Neural cell (in vitro differentiated cells): ENCODE data around the gene COMMD2. TPM values are rescaled to one million over a fixed set of nuclear protein-coding genes. Genes with fewer than 3 reads are reported as not detected.

Source experiments
- H2AFZ ChIP-seq: fragments of 200-600, 300-800 bp; sonication (generic), shearing (Covaris generic); 2 replicates; pipeline ENCODE4 v1.6.0; 2014; ENCODE audit warnings: low read depth, mild to moderate bottlenecking, antibody characterized with exemption, low read length, moderate library complexity
- H3F3A ChIP-seq: fragments of 200-600 bp; shearing (Covaris generic); 2 replicates; pipeline ENCODE4 v1.6.1; 2016; ENCODE audit warnings: mild to moderate bottlenecking, moderate library complexity, mixed read lengths, antibody characterized with exemption, low read length; ENCODE audit not compliant: insufficient read depth, poor library complexity, severe bottlenecking
- H3K27ac ChIP-seq: fragments of 200-600, 300-800 bp; sonication (generic), shearing (Covaris generic); 2 replicates; pipeline ENCODE4 v1.5.1; 2014; ENCODE audit warnings: mild to moderate bottlenecking, low read length, moderate library complexity
- H3K27me3 ChIP-seq: fragments of 300-800, 200-600 bp; sonication (generic), shearing (Covaris generic); 2 replicates; pipeline ENCODE4 v1.6.0; 2014; ENCODE audit warnings: mild to moderate bottlenecking, low read depth, low read length, moderate library complexity; ENCODE audit not compliant: insufficient read depth
- H3K36me3 ChIP-seq: fragments of 300-800, 200-600 bp; sonication (generic), shearing (Covaris generic); 2 replicates; pipeline ENCODE4 v1.5.1; 2014; ENCODE audit warnings: mild to moderate bottlenecking, antibody characterized with exemption, low read length, moderate library complexity; ENCODE audit not compliant: insufficient read depth
- H3K4me2 ChIP-seq: fragments of 300-800, 200-600 bp; sonication (generic), shearing (Covaris generic); 2 replicates; pipeline ENCODE4 v1.6.0; 2014; ENCODE audit warnings: mild to moderate bottlenecking, low read length
- H3K4me3 ChIP-seq: fragments of 300-800, 200-600 bp; sonication (generic), shearing (Covaris generic); 2 replicates; pipeline ENCODE4 v1.5.1; 2014; ENCODE audit warnings: mild to moderate bottlenecking, low read length, moderate library complexity
- H3K79me2 ChIP-seq: fragments of 200-600 bp; shearing (Covaris generic); replicated peaks from 2 replicates; pipeline ENCODE4 v1.6.0; 2014; ENCODE audit warnings: mild to moderate bottlenecking, low read length, moderate library complexity; ENCODE audit not compliant: insufficient read depth
- H3K9ac ChIP-seq: fragments of 300-800, 200-600 bp; sonication (generic), shearing (Covaris generic); 2 replicates; pipeline ENCODE4 v1.6.1; 2016; ENCODE audit warnings: mild to moderate bottlenecking, low read length, mixed read lengths
- H3K9me2 ChIP-seq: fragments of 200-600 bp; shearing (Covaris generic); 2 replicates; pipeline ENCODE4 v1.6.1; 2016; ENCODE audit warnings: mild to moderate bottlenecking, low read length, mixed read lengths; ENCODE audit not compliant: insufficient read depth
- H3K9me3 ChIP-seq: fragments of 200-600, 300-800 bp; sonication (generic), shearing (Covaris generic); 2 replicates; pipeline ENCODE4 v1.6.1; 2016; ENCODE audit warnings: mild to moderate bottlenecking, mixed run types, low read length, moderate library complexity, mixed read lengths
- H4K20me1 ChIP-seq: fragments of 200-600 bp; shearing (Covaris generic); 2 replicates; pipeline ENCODE4 v1.6.1; 2016; ENCODE audit warnings: mild to moderate bottlenecking, mixed run types; ENCODE audit not compliant: insufficient read depth
- EP300 ChIP-seq: fragments of 450-650 bp; conservative IDR thresholded peaks from 2 replicates; pipeline ENCODE4 v1.6.1; 2014; ENCODE audit warnings: antibody characterized with exemption, mild to moderate bottlenecking, moderate library complexity; ENCODE audit not compliant: poor library complexity, severe bottlenecking
- EZH2 ChIP-seq: fragments of 200-600, 300-800 bp; shearing (Covaris generic), sonication (generic); IDR thresholded peaks from 2 replicates; pipeline ENCODE4 v1.6.1; 2014; ENCODE audit warnings: antibody characterized with exemption, low read length, borderline replicate concordance, mild to moderate bottlenecking; ENCODE audit not compliant: insufficient read depth, poor library complexity, severe bottlenecking
- MXI1 ChIP-seq: fragments of 450-650 bp; conservative IDR thresholded peaks from 2 replicates; pipeline ENCODE4 v1.6.1; 2014; ENCODE audit warnings: antibody characterized with exemption, mild to moderate bottlenecking; ENCODE audit not compliant: poor library complexity, severe bottlenecking
- POLR2AphosphoS5 ChIP-seq: IDR thresholded peaks from 2 replicates; pipeline ENCODE4 v1.6.1; 2012
- RAD21 ChIP-seq: fragments of 450-650 bp; conservative IDR thresholded peaks from 2 replicates; pipeline ENCODE4 v1.6.1; 2014; ENCODE audit warnings: antibody characterized with exemption, mild to moderate bottlenecking, moderate library complexity
- SMC3 ChIP-seq: fragments of 450-650 bp; conservative IDR thresholded peaks from 2 replicates; pipeline ENCODE4 v1.6.1; 2014; ENCODE audit warnings: antibody characterized with exemption, mild to moderate bottlenecking, moderate library complexity; ENCODE audit not compliant: poor library complexity
- TAF1 ChIP-seq: IDR thresholded peaks from 2 replicates; pipeline ENCODE4 v1.6.1; 2012; ENCODE audit warnings: low read depth
- polyA plus RNA-seq: library from polyadenylated mRNA; depleted of rRNA; stranded (reverse); fragments of >200 nt; gene quantifications from 2 replicates; pipeline ENCODE4 v1.2.3, GENCODE V29; 2014
- TF ChIP-seq, protein P1 (sequence below): IDR thresholded peaks from 2 replicates; pipeline ENCODE4 v1.6.1; 2012; ENCODE audit warnings: borderline replicate concordance
- TF ChIP-seq, protein P2 (sequence below): fragments of 450-650 bp; IDR thresholded peaks from 2 replicates; pipeline ENCODE4 v1.5.1; 2014; ENCODE audit warnings: antibody characterized with exemption, mild to moderate bottlenecking, moderate library complexity; ENCODE audit not compliant: poor library complexity, severe bottlenecking

Gene COMMD2
- polyA plus RNA-seq, 1 donor from 2014 or later, result 126 TPM

GRCh38 chr3:149744606-149745005, 7.7 kb downstream of the COMMD2 start:
- H3K79me2 ChIP-seq, result no peaks in the 10 kb centered on the region
- no peaks in the 10 kb centered on the region for H3K9me2 ChIP-seq
- H3K4me2 ChIP-seq, result no peak overlapping the region
- no peak overlapping the region for H3K9ac ChIP-seq
- no peak overlapping the region for H2AFZ ChIP-seq
- peaks cover 19% of the 10 kb centered on the region for H3K36me3 ChIP-seq
- H3K9me3 ChIP-seq, result no peaks in the 10 kb centered on the region
- no peak for TF ChIP-seq POLR2AphosphoS5
- TF ChIP-seq, protein P1, sequence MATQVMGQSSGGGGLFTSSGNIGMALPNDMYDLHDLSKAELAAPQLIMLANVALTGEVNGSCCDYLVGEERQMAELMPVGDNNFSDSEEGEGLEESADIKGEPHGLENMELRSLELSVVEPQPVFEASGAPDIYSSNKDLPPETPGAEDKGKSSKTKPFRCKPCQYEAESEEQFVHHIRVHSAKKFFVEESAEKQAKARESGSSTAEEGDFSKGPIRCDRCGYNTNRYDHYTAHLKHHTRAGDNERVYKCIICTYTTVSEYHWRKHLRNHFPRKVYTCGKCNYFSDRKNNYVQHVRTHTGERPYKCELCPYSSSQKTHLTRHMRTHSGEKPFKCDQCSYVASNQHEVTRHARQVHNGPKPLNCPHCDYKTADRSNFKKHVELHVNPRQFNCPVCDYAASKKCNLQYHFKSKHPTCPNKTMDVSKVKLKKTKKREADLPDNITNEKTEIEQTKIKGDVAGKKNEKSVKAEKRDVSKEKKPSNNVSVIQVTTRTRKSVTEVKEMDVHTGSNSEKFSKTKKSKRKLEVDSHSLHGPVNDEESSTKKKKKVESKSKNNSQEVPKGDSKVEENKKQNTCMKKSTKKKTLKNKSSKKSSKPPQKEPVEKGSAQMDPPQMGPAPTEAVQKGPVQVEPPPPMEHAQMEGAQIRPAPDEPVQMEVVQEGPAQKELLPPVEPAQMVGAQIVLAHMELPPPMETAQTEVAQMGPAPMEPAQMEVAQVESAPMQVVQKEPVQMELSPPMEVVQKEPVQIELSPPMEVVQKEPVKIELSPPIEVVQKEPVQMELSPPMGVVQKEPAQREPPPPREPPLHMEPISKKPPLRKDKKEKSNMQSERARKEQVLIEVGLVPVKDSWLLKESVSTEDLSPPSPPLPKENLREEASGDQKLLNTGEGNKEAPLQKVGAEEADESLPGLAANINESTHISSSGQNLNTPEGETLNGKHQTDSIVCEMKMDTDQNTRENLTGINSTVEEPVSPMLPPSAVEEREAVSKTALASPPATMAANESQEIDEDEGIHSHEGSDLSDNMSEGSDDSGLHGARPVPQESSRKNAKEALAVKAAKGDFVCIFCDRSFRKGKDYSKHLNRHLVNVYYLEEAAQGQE, result no peak
- no peak for TF ChIP-seq TAF1
- TF ChIP-seq EP300, result no peak
- no peak for TF ChIP-seq EZH2
- TF ChIP-seq MXI1, result no peak
- TF ChIP-seq RAD21, result no peak
- TF ChIP-seq, protein P2, sequence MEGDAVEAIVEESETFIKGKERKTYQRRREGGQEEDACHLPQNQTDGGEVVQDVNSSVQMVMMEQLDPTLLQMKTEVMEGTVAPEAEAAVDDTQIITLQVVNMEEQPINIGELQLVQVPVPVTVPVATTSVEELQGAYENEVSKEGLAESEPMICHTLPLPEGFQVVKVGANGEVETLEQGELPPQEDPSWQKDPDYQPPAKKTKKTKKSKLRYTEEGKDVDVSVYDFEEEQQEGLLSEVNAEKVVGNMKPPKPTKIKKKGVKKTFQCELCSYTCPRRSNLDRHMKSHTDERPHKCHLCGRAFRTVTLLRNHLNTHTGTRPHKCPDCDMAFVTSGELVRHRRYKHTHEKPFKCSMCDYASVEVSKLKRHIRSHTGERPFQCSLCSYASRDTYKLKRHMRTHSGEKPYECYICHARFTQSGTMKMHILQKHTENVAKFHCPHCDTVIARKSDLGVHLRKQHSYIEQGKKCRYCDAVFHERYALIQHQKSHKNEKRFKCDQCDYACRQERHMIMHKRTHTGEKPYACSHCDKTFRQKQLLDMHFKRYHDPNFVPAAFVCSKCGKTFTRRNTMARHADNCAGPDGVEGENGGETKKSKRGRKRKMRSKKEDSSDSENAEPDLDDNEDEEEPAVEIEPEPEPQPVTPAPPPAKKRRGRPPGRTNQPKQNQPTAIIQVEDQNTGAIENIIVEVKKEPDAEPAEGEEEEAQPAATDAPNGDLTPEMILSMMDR, result no peak
- TF ChIP-seq SMC3, result no peak
- H3K27me3 ChIP-seq, result no peaks in the 10 kb centered on the region
- H3K4me3 ChIP-seq, result no peak overlapping the region
- H3K27ac ChIP-seq, result no peak overlapping the region
- no peaks in the 10 kb centered on the region for H3F3A ChIP-seq
- no peaks in the 10 kb centered on the region for H4K20me1 ChIP-seq

DNA sequence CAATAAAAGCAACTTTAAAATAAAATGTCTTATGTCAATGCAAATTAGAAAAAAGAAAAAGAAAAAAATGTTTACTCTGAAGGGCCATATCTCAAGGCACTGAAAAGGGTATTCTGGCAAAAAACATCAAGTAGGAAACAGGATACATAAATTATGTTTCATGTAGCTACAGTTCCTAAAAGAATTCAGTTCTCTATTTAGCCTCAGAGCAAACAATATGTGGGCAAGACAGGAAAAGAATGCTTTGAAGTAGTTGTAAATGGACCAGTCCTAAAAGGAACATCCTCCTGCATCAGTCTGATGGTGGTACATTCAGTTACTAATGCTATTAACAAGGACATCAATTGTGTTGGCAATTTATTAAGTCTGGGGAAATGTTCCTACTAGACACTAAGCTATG, 8.1 kb downstream of the COMMD2 start:
- Histone ChIP-seq H3F3A (no peaks in the 10 kb centered on the region), H3K4me2 (no peak overlapping the region), H3K9me2 (no peaks in the 10 kb centered on the region), H3K79me2 (no peaks in the 10 kb centered on the region), H3K9ac (no peak overlapping the region), H4K20me1 (no peaks in the 10 kb centered on the region), H3K9me3 (no peaks in the 10 kb centered on the region), H3K27ac (no peak overlapping the region), H3K27me3 (no peaks in the 10 kb centered on the region), H3K4me3 (no peak overlapping the region), H2AFZ (no peak overlapping the region), H3K36me3 (peaks cover 14% of the 10 kb centered on the region)
- TF ChIP-seq TAF1 (no peak), MXI1 (no peak), SMC3 (no peak), POLR2AphosphoS5 (no peak), EP300 (no peak), RAD21 (no peak), EZH2 (no peak)
- TF ChIP-seq, protein P2, result no peak
- TF ChIP-seq, protein P1, result no peak
